Measurements from ENCODE around the gene OGA. TPM values are rescaled to one million over a fixed set of nuclear protein-coding genes. Genes with fewer than 3 reads are reported as not detected.

Gene OGA
- total RNA-seq, 1 donor from 2014 or later: 275 TPM

GRCh38 chr10:101773923-101774588 is 44.2 kb downstream of the OGA start:
- Mint-ChIP-seq H3K9me3 (no peaks in the 10 kb centered on the region), H3K27ac (no peak overlapping the region), H3K27me3 (ENCODE audit: insufficient read depth, low read depth) (peaks cover 69% of the 10 kb centered on the region), H3K36me3 (no peaks in the 10 kb centered on the region), H3K4me1 (peaks cover 58% of the 10 kb centered on the region), H3K4me3 (peak overlapping the region; percentile 74)
- Histone ChIP-seq H3K4me1 (peaks cover 61% of the 10 kb centered on the region), H3K79me2 (ENCODE audit: low read depth) (no peaks in the 10 kb centered on the region), H3K27me3 (peaks cover 70% of the 10 kb centered on the region), H3K36me3 (no peaks in the 10 kb centered on the region), H3K4me3 (peak overlapping the region; percentile 59), H3K4me2 (peak overlapping the region; percentile 90), H3K27ac (no peak overlapping the region), H3F3A (ENCODE audit: low read depth) (peaks cover 65% of the 10 kb centered on the region), H3K9me3 (ENCODE audit: low read depth) (no peaks in the 10 kb centered on the region), H2AFZ (replicated peaks) (no peak overlapping the region), H3K9ac (no peak overlapping the region), H4K20me1 (ENCODE audit: low read depth) (peaks cover 21% of the 10 kb centered on the region)
- TF ChIP-seq EZH2 (IDR thresholded peaks at IDR 0.05) (peak; percentile 47), EZH2phosphoT487 (IDR thresholded peaks at IDR 0.05) (no peak)
- peak; percentile 44 for DNase-seq (ENCODE audit: low spot score)

- peaks cover 62% of the 10 kb centered on the region for H3K4me1 ChIP-seq
- H3K4me1 Mint-ChIP-seq: peaks cover 62% of the 10 kb centered on the region
- H3K4me3 Mint-ChIP-seq: peak overlapping the region; percentile 74
- peaks cover 61% of the 10 kb centered on the region for H3K27me3 ChIP-seq
- H3K9ac ChIP-seq: no peak overlapping the region
- H3K9me3 Mint-ChIP-seq: no peaks in the 10 kb centered on the region
- peak; percentile 44 for DNase-seq (ENCODE audit: low spot score)
- no peaks in the 10 kb centered on the region for H3K36me3 ChIP-seq
- no peaks in the 10 kb centered on the region for H3K79me2 ChIP-seq (ENCODE audit: low read depth)
- H3F3A ChIP-seq (ENCODE audit: low read depth): peaks cover 60% of the 10 kb centered on the region
- H3K4me2 ChIP-seq: peak overlapping the region; percentile 90
- no peak overlapping the region for H3K27ac Mint-ChIP-seq
- no peak overlapping the region for H3K27ac ChIP-seq
- peaks cover 67% of the 10 kb centered on the region for H3K27me3 Mint-ChIP-seq (ENCODE audit: insufficient read depth, low read depth)
- peak overlapping the region; percentile 59 for H3K4me3 ChIP-seq
- H4K20me1 ChIP-seq (ENCODE audit: low read depth): peaks cover 12% of the 10 kb centered on the region
- TF ChIP-seq EZH2phosphoT487 (IDR thresholded peaks at IDR 0.05) (no peak), EZH2 (IDR thresholded peaks at IDR 0.05) (no peak), CTCF (IDR thresholded peaks at IDR 0.05) (no peak)
- H3K9me3 ChIP-seq (ENCODE audit: low read depth): no peaks in the 10 kb centered on the region
- no peaks in the 10 kb centered on the region for H3K36me3 Mint-ChIP-seq
- no peak overlapping the region for H2AFZ ChIP-seq (replicated peaks)
These were observed 45.1 kb downstream of the OGA start for GRCh38 chr10:101772895-101773761.

- no peaks in the 10 kb centered on the region for H3K79me2 ChIP-seq (ENCODE audit: low read depth)
- Mint-ChIP-seq H3K27me3 (ENCODE audit: insufficient read depth, low read depth) (peaks cover 60% of the 10 kb centered on the region), H3K4me1 (peaks cover 61% of the 10 kb centered on the region), H3K27ac (peak overlapping the region; percentile 42), H3K36me3 (no peaks in the 10 kb centered on the region), H3K4me3 (no peak overlapping the region), H3K9me3 (no peaks in the 10 kb centered on the region)
- H3K4me3 ChIP-seq: no peak overlapping the region
- no peak overlapping the region for H3K9ac ChIP-seq
- H3K27me3 ChIP-seq: peaks cover 52% of the 10 kb centered on the region
- no peak overlapping the region for H2AFZ ChIP-seq (replicated peaks)
- peak overlapping the region; percentile 90 for H3K4me2 ChIP-seq
- H4K20me1 ChIP-seq (ENCODE audit: low read depth): peaks cover 4% of the 10 kb centered on the region
- no peaks in the 10 kb centered on the region for H3K36me3 ChIP-seq
- peaks cover 67% of the 10 kb centered on the region for H3K4me1 ChIP-seq
- DNase-seq (ENCODE audit: low spot score): no peak
- peaks cover 58% of the 10 kb centered on the region for H3F3A ChIP-seq (ENCODE audit: low read depth)
- no peak overlapping the region for H3K27ac ChIP-seq
- H3K9me3 ChIP-seq (ENCODE audit: low read depth): no peaks in the 10 kb centered on the region
- TF ChIP-seq CTCF (IDR thresholded peaks at IDR 0.05) (no peak), EZH2 (IDR thresholded peaks at IDR 0.05) (no peak), EZH2phosphoT487 (IDR thresholded peaks at IDR 0.05) (no peak)
These were observed 46.0 kb downstream of the OGA start for GRCh38 chr10:101772017-101772894.

Measured in neural progenitor cell (in vitro differentiated cells).